GM23338 (cell line): ENCODE results near the gene ATG2A.

Experiments used
- CREB1 ChIP-seq: fragments of 250-450 bp; sonication (Bioruptor Pico); IDR thresholded peaks from 2 replicates; pipeline ENCODE4 v1.5.0; 2020; ENCODE audit warnings: low read depth, mild to moderate bottlenecking, moderate library complexity
- EZH2 ChIP-seq: fragments of 200-600 bp; sonication (generic); IDR thresholded peaks from one replicate; pipeline ENCODE4 v1.8.0; 2017; ENCODE audit warnings: antibody characterized with exemption, mild to moderate bottlenecking, low read depth; ENCODE audit not compliant: unreplicated experiment
- EZH2phosphoT487 ChIP-seq: fragments of 200-600 bp; sonication (generic); IDR thresholded peaks from one replicate; pipeline ENCODE4 v1.8.1; 2018; ENCODE audit warnings: antibody characterized with exemption; ENCODE audit not compliant: unreplicated experiment
- JUNB ChIP-seq: IDR thresholded peaks from one replicate; pipeline ENCODE4 v1.6.1; 2016; ENCODE audit warnings: antibody characterized with exemption; ENCODE audit not compliant: unreplicated experiment
- NANOG ChIP-seq: IDR thresholded peaks from 2 replicates; pipeline ENCODE4 v1.6.1; 2016; ENCODE audit warnings: antibody characterized with exemption, borderline replicate concordance
- POLR2AphosphoS5 ChIP-seq: IDR thresholded peaks from 2 replicates; pipeline ENCODE4 v1.6.1; 2016; ENCODE audit warnings: antibody characterized with exemption, low read depth
- REST ChIP-seq: IDR thresholded peaks from one replicate; pipeline ENCODE4 v1.6.1; 2018; ENCODE audit warnings: antibody characterized with exemption; ENCODE audit not compliant: unreplicated experiment
- STAT1 ChIP-seq: IDR thresholded peaks from one replicate; pipeline ENCODE4 v1.6.1; 2016; ENCODE audit warnings: antibody characterized with exemption; ENCODE audit not compliant: unreplicated experiment
- ZNF114 ChIP-seq: fragments of 250-450 bp; sonication (Bioruptor Pico); IDR thresholded peaks from 2 replicates; pipeline ENCODE4 v1.5.0; 2020; ENCODE audit warnings: mild to moderate bottlenecking, moderate library complexity
- ZNF331 ChIP-seq: fragments of 250-450 bp; sonication (Bioruptor Pico); IDR thresholded peaks from 2 replicates; pipeline ENCODE4 v1.5.0; 2020; ENCODE audit warnings: low read depth, mild to moderate bottlenecking, moderate library complexity
- TF ChIP-seq, protein P1 (sequence below), 2 experiments: fragments of 200-600 bp in 1 of 2; sonication (generic) in 1 of 2; conservative IDR thresholded peaks; 2 replicates each; pipeline versions ENCODE4 v1.5.1 to v1.6.1; 2016 to 2017; ENCODE audit warnings: antibody characterized with exemption in 2 of 2, low read depth in 2 of 2, mild to moderate bottlenecking in 2 of 2, moderate library complexity in 1 of 2
- TF ChIP-seq, protein P2 (sequence below): fragments of 250-450 bp; sonication (Bioruptor Pico); IDR thresholded peaks from 2 replicates; pipeline ENCODE4 v1.5.0; 2020; ENCODE audit warnings: mild to moderate bottlenecking, moderate library complexity
- TF ChIP-seq, protein P3 (sequence below): IDR thresholded peaks from 2 replicates; pipeline ENCODE4 v1.6.1; 2016; ENCODE audit warnings: antibody characterized with exemption

DNA sequence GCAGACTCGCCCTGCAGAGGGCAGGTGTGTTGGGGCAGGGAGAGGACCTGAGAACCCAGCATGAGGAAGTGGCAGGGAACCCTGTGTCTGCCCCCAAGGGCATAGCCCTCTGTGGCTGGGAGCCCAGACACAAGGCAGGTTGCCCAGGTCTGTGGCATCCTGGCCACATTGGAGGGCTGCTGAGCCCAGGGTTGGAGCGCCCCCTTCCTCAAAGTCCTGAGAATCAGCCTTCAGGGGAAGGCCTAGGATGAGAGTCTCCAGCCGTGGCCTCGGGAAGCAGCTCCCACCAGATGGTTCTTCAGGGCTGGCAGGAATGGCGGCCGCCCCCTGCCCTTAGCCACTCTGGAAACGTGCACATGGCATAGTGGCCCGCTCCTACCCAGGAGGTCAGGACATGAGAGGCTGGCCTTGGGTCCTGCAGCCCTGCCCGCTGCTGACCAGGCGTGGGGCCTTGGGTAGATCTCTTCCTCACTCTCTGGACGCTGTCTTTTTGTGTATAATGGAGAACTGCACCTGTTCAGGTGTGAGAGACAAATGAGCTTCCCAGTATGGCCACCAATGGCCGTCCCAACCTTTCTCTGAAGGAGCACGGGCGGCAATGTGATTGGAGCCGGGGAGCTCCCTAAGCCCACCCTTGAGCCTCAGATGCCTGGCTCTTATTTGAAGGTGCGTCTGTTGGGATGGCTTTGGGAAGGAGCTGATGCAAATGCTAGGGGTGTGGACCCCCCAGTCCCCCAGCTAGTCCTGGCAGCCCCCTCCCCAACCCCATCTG, 68.0 kb downstream of the ATG2A start:
- TF ChIP-seq REST: no peak
- no peak for TF ChIP-seq CREB1 (CRISPR knock-in tag)
- TF ChIP-seq, protein P1, sequence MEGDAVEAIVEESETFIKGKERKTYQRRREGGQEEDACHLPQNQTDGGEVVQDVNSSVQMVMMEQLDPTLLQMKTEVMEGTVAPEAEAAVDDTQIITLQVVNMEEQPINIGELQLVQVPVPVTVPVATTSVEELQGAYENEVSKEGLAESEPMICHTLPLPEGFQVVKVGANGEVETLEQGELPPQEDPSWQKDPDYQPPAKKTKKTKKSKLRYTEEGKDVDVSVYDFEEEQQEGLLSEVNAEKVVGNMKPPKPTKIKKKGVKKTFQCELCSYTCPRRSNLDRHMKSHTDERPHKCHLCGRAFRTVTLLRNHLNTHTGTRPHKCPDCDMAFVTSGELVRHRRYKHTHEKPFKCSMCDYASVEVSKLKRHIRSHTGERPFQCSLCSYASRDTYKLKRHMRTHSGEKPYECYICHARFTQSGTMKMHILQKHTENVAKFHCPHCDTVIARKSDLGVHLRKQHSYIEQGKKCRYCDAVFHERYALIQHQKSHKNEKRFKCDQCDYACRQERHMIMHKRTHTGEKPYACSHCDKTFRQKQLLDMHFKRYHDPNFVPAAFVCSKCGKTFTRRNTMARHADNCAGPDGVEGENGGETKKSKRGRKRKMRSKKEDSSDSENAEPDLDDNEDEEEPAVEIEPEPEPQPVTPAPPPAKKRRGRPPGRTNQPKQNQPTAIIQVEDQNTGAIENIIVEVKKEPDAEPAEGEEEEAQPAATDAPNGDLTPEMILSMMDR (conservative IDR thresholded peaks at IDR 0.05; ENCODE audit: low read depth in 2 of 2): peak; percentile 56 to 82
- no peak for TF ChIP-seq JUNB
- no peak for TF ChIP-seq POLR2AphosphoS5
- no peak for TF ChIP-seq EZH2phosphoT487
- no peak for TF ChIP-seq EZH2
- no peak for TF ChIP-seq ZNF331
- TF ChIP-seq, protein P2, sequence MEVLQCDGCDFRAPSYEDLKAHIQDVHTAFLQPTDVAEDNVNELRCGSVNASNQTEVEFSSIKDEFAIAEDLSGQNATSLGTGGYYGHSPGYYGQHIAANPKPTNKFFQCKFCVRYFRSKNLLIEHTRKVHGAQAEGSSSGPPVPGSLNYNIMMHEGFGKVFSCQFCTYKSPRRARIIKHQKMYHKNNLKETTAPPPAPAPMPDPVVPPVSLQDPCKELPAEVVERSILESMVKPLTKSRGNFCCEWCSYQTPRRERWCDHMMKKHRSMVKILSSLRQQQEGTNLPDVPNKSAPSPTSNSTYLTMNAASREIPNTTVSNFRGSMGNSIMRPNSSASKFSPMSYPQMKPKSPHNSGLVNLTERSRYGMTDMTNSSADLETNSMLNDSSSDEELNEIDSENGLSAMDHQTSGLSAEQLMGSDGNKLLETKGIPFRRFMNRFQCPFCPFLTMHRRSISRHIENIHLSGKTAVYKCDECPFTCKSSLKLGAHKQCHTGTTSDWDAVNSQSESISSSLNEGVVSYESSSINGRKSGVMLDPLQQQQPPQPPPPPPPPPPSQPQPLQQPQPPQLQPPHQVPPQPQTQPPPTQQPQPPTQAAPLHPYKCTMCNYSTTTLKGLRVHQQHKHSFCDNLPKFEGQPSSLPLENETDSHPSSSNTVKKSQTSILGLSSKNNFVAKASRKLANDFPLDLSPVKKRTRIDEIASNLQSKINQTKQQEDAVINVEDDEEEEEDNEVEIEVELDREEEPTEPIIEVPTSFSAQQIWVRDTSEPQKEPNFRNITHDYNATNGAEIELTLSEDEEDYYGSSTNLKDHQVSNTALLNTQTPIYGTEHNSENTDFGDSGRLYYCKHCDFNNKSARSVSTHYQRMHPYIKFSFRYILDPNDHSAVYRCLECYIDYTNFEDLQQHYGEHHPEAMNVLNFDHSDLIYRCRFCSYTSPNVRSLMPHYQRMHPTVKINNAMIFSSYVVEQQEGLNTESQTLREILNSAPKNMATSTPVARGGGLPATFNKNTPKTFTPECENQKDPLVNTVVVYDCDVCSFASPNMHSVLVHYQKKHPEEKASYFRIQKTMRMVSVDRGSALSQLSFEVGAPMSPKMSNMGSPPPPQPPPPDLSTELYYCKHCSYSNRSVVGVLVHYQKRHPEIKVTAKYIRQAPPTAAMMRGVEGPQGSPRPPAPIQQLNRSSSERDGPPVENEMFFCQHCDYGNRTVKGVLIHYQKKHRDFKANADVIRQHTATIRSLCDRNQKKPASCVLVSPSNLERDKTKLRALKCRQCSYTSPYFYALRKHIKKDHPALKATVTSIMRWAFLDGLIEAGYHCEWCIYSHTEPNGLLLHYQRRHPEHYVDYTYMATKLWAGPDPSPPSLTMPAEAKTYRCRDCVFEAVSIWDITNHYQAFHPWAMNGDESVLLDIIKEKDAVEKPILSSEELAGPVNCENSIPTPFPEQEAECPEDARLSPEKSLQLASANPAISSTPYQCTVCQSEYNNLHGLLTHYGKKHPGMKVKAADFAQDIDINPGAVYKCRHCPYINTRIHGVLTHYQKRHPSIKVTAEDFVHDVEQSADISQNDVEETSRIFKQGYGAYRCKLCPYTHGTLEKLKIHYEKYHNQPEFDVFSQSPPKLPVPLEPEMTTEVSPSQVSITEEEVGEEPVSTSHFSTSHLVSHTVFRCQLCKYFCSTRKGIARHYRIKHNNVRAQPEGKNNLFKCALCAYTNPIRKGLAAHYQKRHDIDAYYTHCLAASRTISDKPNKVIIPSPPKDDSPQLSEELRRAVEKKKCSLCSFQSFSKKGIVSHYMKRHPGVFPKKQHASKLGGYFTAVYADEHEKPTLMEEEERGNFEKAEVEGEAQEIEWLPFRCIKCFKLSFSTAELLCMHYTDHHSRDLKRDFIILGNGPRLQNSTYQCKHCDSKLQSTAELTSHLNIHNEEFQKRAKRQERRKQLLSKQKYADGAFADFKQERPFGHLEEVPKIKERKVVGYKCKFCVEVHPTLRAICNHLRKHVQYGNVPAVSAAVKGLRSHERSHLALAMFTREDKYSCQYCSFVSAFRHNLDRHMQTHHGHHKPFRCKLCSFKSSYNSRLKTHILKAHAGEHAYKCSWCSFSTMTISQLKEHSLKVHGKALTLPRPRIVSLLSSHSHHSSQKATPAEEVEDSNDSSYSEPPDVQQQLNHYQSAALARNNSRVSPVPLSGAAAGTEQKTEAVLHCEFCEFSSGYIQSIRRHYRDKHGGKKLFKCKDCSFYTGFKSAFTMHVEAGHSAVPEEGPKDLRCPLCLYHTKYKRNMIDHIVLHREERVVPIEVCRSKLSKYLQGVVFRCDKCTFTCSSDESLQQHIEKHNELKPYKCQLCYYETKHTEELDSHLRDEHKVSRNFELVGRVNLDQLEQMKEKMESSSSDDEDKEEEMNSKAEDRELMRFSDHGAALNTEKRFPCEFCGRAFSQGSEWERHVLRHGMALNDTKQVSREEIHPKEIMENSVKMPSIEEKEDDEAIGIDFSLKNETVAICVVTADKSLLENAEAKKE: no peak
- TF ChIP-seq, protein P3, sequence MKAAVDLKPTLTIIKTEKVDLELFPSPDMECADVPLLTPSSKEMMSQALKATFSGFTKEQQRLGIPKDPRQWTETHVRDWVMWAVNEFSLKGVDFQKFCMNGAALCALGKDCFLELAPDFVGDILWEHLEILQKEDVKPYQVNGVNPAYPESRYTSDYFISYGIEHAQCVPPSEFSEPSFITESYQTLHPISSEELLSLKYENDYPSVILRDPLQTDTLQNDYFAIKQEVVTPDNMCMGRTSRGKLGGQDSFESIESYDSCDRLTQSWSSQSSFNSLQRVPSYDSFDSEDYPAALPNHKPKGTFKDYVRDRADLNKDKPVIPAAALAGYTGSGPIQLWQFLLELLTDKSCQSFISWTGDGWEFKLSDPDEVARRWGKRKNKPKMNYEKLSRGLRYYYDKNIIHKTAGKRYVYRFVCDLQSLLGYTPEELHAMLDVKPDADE: no peak
- TF ChIP-seq STAT1: no peak
- no peak for TF ChIP-seq NANOG
- no peak for TF ChIP-seq ZNF114 (CRISPR knock-in tag)
